ENCODE results near the gene CCDC188.

The CCDC188 gene

GRCh38 chr22:20102203-20102780 is 48.6 kb downstream of the CCDC188 start:
- no peak for DNase-seq

GRCh38 chr22:20101638-20102037 is 49.2 kb downstream of the CCDC188 start:
- DNase-seq, result no peak

GRCh38 chr22:20099099-20099711 is 51.6 kb downstream of the CCDC188 start:
- DNase-seq, result no peak

Measured in NCI-H1105 (cell line).